Measurements from ENCODE around the gene WDR33.
"Not testable (repeated sequence)": the region's sequence is repeated elsewhere in the genome, so short reads cannot be mapped to it uniquely, and the experiment has no call there.

The WDR33 gene

DNA sequence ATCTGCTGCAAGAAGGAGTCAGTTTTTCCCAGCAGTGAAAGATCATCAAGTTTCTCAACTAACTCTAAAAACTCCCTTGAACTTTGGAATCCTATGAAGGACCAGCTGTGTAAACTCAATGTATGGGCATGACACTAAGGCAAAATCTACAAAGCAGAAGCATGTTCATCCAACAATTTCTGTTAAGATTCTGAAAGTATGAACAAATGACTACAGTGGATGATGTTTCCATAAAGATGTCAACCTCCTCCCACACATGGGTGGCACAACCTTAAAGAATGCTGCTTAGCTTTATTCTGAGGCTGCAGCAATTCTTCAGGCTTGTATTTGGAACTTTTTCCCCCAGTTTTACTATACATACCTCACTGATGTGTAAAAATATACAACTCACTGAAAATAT, 47.2 kb downstream of the WDR33 start:
- no peak for DNase-seq (ENCODE audit: low read depth)

DNA sequence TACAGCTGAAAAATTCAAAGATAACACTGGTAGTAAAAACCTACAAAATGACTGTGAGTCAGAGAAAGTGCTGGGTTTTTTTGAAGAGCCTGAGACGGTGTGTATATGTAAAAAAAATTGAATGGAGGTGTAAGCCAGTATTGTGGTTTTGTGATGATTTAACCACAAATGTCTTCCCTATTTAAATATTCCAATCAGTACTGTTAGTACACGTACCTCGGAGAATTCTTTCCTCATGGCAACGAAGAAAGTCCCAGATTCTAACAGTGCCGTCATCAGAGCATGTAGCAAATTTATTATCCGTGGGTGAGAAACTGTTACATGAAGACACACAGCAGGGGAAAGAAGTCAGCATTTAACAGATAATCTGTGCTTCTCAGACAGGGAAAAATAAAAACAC, 48.1 kb downstream of the WDR33 start:
- DNase-seq (ENCODE audit: low read depth), result no peak

DNA sequence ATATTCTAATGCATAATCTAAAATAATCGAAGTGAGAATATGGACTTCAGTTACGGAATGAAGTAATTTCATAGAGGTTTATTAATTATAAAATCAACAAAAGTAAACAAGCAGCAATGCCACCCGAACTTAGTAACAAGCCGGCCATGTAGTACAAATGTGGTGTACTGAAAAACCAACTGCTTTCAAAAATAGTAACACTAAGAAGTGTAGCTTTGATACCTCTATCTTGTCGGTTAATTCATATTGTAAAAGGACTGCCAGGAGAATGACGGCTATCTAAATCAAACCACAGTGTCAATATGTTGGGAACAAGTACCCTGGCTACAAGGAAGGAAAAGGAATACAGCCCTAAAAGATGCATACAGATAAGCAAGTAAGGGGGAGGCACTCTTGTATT, 48.5 kb downstream of the WDR33 start:
- no peak for DNase-seq (ENCODE audit: low read depth)

DNA sequence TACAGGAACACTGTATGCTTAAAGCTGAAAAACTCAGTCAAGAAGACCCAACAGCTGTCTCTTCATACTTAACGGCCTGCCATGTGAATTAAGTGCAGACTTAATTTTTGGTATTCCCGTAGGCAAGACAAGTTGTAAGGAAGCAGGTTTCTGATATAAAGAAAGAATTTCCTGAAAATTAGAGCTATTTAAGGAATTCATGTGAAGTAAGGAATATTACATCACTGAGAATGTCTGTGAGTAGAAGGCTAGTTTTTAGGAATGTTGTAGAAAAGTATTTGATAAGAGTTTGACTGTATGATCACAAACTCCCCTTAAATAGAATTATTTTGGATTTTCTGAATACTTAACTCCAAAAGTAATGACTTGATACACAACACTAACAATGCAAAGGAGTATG, 51.0 kb downstream of the WDR33 start:
- no peak for DNase-seq (ENCODE audit: low read depth)

DNA sequence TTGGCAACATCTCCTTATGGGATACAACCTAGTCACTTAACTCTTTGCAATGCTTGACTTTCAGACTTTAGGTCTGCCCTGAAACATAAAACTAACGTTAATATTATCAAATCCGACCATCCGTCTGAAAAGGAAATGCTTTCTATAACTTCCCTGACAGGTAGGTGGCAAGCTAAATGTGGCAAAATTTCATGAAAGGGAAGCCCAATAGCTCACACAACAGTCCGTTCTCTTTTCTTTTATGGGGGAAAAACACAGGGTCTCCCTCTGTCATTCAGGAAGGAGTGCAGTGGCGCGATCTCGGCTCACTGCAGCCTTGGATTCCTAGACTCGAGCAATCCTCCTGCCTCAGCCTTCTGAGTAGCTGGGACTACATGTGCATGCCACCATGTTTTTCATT, 56.8 kb downstream of the WDR33 start:
- no peak for DNase-seq (ENCODE audit: low read depth)

DNA sequence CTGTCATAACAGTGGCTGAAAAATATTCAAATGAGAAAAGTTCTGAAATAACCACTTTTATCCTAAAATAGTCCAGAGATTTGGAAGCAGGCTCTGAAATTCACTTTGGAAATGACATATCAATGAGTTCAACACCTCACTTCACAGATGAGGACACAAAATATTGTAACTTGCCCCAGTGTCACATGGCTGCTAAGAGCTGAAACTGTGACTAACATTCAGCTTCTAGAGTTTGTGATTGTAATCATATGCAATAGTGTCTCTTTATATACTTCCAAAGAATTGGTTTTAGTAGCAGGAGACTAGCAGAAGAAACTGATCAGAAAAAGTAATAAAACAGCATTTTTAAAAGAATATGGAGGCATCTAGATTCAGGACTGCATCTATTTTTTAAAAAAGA, 57.6 kb downstream of the WDR33 start:
- no peak for DNase-seq (ENCODE audit: low read depth)

DNA sequence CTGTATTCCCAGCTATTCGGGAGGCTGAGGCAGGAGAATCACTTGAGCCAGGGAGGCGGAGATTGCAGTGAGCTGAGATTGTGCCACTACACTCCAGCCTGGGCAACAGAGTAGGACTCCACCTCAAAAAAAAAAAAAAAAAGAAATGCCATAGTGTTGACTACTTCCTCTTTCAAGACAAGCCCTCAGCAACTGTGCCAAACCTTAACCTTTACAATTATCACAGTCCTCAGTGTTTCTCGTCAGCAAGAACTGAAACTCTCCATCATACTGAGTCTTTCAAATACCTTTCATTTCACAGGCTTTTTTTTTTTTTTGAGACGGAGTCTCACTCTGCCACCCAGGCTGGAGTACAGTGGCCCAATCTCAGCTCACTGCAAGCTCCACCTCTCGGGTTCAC, 61.4 kb downstream of the WDR33 start:
- not testable (repeated sequence) for DNase-seq (ENCODE audit: low read depth)

DNA sequence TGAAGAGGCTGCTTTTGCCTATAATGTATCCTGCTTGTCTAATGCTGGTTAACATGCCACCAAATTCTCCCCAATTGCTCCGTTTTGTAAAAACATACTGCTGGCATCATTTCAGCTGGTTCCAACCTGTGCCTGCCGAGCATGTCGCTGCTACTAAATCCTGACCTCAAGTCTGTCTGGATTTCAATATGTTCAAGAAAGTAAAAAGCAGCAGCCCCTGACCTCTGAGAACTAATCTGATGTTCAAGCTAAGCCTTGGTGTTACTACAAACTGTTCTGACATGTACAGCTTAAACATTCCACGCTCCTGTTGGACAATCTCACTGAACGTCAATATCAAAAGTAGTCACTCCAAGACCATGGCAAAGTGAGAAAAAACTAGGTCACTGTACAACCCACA, 63.4 kb downstream of the WDR33 start:
- no peak for DNase-seq (ENCODE audit: low read depth)

DNA sequence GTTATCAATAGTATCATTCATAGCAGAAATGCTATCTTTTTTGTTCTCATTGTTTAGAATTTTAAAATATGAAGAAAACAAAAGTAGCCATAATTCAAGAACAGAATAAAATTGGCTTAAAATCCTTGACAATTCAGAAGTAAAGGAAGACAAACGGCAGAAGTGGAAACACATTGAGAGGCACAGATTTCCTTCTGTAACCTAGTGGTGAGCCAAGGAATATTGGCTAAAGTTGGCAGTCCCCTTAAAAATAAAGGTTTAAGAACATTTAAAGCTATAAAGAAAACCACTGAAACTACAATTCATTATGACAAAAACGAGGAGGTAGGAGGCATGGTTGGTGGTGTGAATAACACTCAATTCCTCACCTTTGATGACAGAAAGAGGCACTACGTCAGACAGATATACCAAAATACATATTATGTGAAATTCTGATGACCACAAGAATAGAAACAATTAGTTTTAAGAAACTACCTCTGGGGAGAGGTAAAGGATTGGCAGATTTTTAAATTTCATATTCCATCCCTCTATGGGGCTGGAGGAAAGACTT, 67.4 kb downstream of the WDR33 start:
- no peak for DNase-seq (ENCODE audit: low read depth)

DNA sequence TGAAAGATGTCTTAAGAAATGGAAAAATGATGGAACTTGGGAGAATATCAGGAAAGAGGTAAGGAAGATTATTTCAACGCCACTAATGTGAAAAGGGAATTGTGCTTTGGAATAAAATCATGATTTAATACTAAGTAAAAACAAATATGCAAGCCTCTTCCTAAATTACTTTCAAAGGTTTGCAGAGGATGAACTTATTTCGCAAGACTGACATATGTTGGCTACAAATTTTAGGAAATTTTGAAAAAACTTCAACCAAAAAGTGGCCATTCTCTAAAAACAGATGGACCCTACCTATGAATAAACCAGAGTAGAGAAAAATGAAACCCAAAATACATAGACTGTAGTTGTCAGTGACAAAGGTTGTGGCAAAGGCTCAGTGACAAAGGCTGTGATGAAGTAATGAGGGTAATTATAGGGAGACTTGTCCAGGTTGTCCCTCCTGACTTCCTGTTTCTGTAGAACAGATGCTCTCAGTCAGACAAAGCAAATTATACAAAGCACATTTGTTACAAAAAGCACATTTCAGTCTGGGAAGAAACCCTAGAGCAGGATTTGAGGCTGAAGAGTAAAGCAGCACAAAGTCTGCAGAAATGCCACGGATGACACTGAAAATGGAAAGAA, 70.2 kb downstream of the WDR33 start:
- DNase-seq (ENCODE audit: low read depth), result no peak

DNA sequence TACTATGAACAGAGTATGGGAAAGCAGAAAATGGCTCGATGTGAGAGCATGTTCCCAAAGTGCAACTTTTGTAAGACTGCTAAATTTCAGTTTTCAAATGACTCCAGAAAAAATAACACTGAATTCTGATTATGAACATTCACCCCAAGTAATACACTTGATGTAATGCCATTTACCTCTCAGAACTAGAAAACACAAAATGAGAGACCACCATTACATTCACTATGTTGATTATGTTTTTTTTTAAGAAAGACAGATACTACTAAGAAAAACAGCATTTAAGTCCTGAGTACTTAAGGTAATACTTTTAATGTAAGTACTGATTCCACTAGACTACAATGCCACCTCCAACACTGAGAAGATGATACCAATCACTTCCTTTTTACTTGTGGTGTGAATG, 71.2 kb downstream of the WDR33 start:
- no peak for DNase-seq (ENCODE audit: low read depth)

DNA sequence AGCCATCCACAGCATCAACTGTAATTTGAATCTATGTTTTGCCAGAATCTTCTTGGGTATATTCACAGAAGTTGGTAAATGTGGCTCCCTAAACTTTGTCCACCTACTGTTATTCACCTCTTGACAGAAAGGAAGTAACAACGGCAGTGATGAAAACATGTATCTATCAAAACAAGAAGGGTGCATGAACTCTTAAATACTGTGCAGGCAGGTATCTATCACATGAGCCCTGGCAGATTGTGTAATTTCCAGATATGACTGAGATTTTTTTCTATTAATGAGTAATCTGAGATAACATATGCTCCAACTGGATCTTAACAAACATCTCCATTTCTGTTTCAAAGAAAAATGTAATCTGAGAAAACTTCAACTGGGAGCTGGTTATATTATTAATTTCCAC, 73.1 kb downstream of the WDR33 start:
- no peak for DNase-seq (ENCODE audit: low read depth)

DNA sequence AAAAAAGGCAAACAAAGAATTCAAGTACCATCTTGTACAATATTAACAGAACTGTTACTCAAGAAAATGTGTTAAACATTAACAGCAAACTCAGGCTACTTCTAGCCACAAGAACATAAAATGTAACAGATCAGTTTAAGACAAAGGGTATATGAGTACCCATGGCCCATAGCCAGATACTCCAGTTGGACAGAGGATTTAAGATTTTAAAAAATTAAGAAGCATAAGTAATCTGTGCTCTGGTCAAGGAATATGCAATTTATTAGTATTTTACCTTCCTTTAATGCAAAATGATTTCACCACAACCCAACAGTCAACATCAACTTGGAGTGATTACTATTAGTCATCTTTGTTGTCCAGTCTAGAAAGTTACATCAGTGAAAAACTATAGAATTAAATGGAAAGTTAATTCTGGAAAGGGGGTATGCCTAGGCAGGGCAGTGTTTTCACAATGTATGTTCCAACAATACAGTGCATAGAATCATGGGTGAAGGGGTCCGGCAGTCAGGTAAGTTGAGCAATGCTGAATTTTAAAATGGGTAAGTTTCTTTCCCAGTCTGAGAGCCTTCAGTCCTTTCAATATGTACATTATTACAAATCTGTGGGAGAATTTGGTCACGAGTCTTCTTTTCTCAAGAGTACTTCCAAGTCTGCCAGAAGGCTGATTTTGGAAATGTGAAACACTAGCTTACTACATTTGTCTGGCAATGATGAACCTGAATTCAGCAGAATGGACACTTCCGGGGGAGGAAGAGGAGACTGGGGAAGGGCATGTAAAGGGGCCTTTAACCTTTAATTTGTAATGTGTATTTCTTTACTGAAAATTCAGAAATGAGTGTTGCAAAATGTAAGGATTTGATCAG, 75.2 kb downstream of the WDR33 start:
- DNase-seq (ENCODE audit: low read depth), result no peak

DNA sequence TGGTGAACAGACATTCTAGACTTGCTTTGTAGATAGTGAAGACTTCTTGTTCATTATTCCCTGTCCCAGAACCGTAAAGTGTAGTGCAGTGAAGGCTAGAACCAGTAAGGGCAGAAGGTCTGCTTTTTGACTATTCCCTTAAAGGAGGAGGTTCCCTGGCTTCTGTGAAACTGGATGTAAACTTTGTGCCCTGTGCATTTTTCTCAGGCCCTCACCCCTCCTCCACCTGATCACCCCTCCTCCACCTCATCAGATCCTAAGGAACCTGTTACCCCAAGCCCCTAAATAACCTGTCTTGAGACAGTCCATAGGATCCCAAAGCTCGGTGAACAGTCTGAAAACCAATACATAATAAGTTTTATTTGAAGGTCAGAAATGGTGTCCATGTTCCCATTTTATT, 75.9 kb downstream of the WDR33 start:
- DNase-seq (ENCODE audit: low read depth), result no peak

DNA sequence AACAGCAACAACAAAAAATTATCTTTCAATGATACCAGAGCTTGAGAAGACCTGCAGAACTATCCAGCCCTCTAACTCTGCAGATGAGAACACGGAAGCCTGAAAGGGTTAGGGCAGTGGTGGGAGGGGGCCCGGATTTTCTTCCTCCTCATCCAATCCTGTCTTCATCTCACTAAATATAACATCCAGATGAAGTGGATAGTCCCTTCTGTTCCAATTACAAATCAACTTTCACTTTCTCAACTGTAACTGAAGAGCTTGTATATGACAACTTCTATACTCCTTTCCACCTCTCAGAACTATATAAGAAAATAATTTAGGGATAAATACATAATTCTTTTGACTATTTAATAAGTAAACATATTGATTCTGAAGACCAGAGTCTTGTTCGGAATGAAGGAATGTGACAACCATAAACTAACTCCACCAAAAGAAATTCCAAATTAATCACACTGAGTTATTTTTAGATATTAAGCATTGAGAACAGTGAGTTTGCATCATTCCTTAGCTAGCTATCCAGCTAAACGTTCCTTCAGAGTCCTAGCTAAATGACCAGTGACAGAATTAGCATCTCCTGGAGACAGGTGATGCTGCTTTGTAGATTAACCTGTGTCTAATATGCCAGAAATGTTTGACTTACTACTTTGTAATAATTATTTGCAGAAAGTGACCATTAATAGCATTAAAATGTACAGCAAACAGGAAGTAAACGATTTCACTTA, 77.0 kb downstream of the WDR33 start:
- DNase-seq (ENCODE audit: low read depth), result no peak

DNA sequence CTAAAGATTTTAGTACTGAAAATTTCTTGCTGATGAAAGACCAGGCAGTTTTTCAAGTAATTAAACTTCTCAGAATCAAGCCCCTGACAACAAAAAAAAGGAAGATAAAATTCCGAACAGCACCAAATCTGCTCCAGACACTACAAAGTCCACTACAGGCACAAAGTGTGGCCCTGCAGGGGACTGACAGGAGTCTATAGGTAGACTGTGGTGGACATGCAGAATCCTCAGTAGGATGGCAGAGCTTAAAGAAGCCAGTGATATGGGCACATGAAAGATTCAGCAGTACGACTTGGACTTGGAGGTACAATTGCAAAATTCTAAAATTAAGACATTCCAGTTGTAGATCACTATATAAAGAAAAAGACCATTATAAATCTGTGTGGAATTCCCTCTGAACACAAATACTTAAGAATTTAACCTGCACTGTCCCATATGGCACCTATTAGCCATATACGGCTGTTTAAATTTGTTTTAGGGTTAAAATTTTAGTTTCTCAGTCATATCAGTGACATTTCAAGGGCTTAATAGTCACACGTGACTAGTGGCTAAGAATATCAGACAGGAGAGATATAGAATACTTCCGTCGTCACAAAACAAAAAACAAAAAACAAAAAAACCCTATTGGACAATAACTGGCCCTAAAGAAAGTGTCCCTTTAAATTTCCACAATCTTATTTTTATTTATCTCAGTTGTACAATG, 77.7 kb downstream of the WDR33 start:
- no peak for DNase-seq (ENCODE audit: low read depth)

DNA sequence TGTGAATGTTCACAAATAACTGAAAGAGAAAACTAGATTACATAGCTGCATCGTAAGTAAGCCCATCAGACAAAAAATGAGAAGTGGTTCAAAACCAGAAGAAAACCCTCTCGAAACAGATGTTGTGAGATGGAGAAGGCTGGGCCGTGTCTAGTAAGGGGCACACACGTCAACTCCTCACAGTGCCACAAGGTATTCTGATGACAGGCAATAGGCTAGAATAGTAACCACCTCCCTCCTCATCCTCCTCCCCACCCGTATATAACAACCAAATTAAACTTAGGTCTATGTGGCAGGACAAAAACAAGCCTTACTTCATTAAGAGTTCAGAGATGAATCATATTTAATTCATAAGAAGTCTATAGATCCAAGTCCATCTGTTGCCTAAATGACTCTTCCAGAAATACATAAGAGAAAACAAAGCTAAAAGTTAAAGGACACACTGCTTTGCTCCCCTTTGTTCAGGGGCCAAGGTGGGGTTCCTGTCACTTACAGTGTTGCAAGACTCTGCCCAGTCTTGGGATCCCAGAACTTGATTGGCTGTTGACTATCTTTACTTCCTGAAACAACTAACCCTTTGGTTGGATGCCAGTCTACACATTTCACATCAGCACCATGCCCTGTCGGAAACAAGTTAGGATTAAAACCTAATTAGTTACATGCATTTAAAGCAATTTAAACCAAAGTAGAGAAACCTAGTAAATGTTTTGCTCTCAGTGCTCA, 84.7 kb downstream of the WDR33 start:
- DNase-seq (ENCODE audit: low read depth), result no peak

DNA sequence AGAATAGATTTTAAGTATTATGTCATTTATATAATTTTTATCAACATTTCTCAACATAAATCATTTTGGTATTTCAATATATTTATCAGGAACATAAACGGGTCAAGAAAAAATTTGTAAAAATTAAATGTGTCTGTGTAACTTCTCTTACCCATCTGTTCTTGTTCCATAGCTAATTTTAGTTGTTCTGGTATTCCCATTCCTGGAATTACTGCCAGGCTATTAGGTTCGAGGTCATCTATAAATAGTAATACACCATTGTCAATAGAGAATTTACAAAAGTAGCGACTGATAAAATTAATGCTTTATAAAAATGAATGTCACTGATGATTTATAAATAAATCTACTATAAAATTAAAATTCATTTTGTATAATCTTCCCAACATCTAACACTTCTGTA, 88.2 kb downstream of the WDR33 start:
- DNase-seq (ENCODE audit: low read depth), result no peak

DNA sequence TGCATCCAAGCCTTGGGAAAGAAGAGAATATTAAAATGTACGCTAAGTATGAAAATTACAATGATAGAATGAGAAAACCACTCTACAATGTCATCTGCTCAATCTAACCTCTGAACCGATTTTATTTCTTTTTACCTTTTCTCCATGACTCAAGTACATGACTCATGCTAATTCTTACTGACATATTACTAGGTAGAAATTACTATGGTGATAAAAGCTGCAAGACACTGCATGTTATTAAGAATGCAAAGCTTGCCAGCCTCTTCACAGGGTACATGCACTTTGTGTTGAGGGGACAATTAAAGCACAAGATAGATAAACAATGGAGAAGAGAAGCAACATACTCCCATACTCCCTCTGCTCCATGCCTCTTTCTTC, 89.0 kb downstream of the WDR33 start:
- no peak for DNase-seq (ENCODE audit: low read depth)

DNA sequence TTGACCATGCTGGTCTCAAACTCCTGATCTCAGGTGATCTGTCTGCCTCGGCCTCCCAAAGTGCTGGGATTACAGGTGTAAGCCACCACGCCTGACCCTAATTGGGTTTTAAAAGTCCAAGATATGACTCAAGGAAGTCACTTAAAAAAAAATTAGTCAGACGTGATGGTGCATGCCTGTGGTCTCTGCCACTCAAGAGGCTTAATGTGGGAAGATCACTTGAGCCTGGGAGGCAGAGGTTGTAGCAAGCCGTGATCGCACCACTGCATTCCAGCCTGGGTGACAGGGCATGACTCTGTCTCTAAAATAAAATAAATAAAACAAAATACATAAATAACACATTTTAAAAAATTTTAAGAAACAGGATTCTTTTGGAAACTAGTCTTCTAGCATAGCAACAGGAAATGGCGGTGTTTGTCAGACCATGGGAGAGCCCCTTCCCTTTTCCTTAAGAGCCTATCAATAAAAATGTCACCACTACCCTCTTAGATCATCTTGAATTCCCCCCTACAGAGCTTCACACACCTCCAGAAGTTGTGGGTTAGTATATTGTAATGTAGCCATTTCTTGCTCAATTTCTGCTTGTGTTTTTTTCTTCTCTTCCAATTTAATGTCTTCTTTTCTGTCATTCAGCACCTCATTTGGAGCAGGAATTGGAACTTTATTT, 89.5 kb downstream of the WDR33 start:
- no peak for DNase-seq (ENCODE audit: low read depth)

Measured in stimulated activated CD8-positive, alpha-beta memory T cell treated with anti-CD3 and anti-CD28 coated beads, Interleukin-15, amount 100 ng/mL, for 1 hour (primary cell).